SKM-1 treated with dmso at 0.1 percent for 144 hours (cell line): Measurements from ENCODE around the gene GHRH.

ENCODE experiments used
- DNase-seq: peaks from one replicate; lab custom pipeline; 2025; ENCODE audit not compliant: unreplicated experiment; lab: John Stamatoyannopoulos, UW

GHRH gene

GRCh38 chr20:37261714-37262113 is at the start of gene GHRH:
Gene GHRH (minus strand): TSS chr20:37261814. CDS start chr20:37256889, 4,925 bp downstream.
- DNase-seq = no peak

GRCh38 chr20:37310951-37311350 is 49.3 kb upstream of the GHRH start:
- no peak for DNase-seq

GRCh38 chr20:37309936-37310590 is 48.4 kb upstream of the GHRH start:
- DNase-seq = no peak

- no peak for DNase-seq
These were observed 47.7 kb upstream of the GHRH start for GRCh38 chr20:37309290-37309689.

- no peak for DNase-seq
These were observed 46.8 kb upstream of the GHRH start for GRCh38 chr20:37308086-37309050.

- DNase-seq = no peak
These were observed 44.2 kb upstream of the GHRH start for GRCh38 chr20:37305839-37306238.

- no peak for DNase-seq
These were observed 43.5 kb upstream of the GHRH start for GRCh38 chr20:37305079-37305478.

GRCh38 chr20:37303637-37304036 is 42.0 kb upstream of the GHRH start:
- DNase-seq = no peak

GRCh38 chr20:37302981-37303380 is 41.4 kb upstream of the GHRH start:
- DNase-seq = no peak

GRCh38 chr20:37301558-37301957 is 39.9 kb upstream of the GHRH start:
- no peak for DNase-seq

GRCh38 chr20:37301120-37301519 is 39.5 kb upstream of the GHRH start:
- DNase-seq = no peak

- no peak for DNase-seq
These were observed 38.3 kb upstream of the GHRH start for GRCh38 chr20:37299718-37300528.

GRCh38 chr20:37298190-37298939 is 36.8 kb upstream of the GHRH start:
- DNase-seq = no peak

- DNase-seq = no peak
These were observed 35.6 kb upstream of the GHRH start for GRCh38 chr20:37297066-37297736.

- DNase-seq = peak; percentile 18
These were observed 34.8 kb upstream of the GHRH start for GRCh38 chr20:37296371-37296770.

- no peak for DNase-seq
These were observed 34.0 kb upstream of the GHRH start for GRCh38 chr20:37295595-37295994.

- DNase-seq = no peak
These were observed 33.4 kb upstream of the GHRH start for GRCh38 chr20:37295001-37295400.

GRCh38 chr20:37294262-37294981 is 32.8 kb upstream of the GHRH start:
- DNase-seq = peak; percentile 18

GRCh38 chr20:37293301-37293943 is 31.8 kb upstream of the GHRH start:
- DNase-seq = no peak
